NCI-H1436 (cell line): ENCODE measurements around the gene NAA15.
A peak's percentile ranks its signal among the peaks of the same experiment; 100 is the strongest.
"Not testable (repeated sequence)": the region's sequence is repeated elsewhere in the genome, so short reads cannot be mapped to it uniquely, and the experiment has no call there.

Source experiments
- DNase-seq: peaks from one replicate; lab custom pipeline; 2025; lab: John Stamatoyannopoulos, UW

NAA15 gene

DNA sequence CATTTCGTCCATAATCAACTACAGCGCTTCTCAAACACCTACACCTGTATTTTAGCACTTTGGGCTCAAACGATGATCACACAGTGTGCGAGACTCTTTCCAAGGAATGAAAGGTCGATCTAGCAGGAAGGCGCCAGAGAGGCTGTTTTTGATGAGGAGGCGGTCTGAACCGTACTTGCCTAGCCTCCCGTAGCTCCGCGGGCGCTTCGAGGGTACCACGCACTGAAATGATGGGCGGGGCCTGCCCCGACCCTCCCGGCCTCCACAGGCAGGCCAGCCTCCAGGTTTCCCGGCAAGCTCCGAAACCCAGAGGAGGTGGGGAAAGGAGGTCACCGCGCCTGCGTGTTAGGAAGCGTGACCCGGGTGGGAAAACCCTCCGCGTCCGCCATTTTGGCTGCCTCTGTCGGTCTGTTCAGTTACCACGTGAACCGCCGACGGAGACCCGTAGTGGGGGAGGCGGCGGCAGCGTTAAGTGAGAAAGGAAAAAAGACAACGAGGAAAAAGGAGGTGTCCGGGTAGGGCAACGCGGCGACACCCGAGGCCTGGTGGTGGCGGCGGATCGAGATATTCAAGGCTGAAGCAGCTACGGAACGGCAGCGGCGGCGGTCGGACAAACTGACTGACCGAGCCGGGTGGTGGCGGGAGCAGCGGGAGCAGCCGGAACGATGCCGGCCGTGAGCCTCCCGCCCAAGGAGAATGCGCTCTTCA is at the start of gene NAA15:
TSS of gene NAA15 (plus strand) at position 393 of the 708 bp plus-strand sequence. CDS start at position 666, 273 bp downstream.
- peak; percentile 97 for DNase-seq

DNA sequence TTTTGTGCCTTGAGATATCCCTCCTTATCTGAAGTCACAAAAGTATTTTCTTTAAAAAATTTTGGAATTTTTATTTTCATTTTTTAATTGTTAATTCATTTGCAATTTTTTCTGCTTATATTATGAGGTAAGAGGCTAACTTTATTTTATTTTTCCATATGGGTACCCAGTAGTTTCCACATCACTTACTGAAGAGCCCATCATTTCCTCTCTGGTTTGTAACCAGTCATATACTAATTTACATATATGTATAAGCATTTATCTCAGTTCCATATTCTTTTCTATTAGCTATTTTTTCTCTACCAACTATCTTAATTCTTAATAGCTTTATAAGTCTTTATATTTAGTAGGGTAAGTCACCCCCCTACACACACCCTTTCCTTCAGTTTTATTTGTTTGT is 48.3 kb upstream of the NAA15 start:
- no peak for DNase-seq

DNA sequence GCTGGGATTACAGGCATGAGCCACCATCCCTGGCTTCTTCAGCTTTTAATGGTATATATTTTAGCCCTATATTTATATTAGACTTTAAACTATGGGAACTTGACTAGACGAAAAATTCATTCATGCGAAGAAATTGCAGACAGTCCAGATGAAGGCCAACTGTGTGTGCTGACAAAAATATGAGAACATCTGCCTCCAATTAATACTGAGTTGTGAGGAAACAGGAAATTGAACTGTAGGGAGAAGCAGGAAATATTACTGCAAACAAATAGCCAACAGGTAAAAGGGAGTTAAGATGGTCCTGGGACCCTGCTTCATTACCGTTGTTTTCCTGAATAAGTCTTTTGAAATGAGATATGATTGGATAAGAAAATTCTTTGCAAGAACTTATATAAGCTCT is 47.6 kb upstream of the NAA15 start:
- DNase-seq: no peak

DNA sequence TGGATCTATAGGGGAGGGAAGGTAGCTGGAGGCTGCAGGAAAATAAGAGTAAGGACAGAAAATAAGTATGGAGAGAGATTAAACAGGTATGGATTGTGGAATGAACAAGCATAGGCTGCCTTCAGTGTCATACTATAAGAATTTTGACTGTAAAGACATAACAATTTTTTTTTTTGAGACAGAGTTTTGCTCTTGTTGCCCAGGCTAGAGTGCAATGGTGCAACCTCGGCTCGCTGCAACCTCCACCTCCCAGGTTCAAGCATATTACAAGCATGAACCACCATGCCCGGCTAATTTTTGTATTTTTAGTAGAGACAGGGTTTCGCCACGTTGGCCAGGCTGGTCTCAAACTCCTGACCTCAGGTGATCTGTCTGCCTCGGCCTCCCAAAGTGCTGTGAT is 45.7 kb upstream of the NAA15 start:
- not testable (repeated sequence) for DNase-seq

DNA sequence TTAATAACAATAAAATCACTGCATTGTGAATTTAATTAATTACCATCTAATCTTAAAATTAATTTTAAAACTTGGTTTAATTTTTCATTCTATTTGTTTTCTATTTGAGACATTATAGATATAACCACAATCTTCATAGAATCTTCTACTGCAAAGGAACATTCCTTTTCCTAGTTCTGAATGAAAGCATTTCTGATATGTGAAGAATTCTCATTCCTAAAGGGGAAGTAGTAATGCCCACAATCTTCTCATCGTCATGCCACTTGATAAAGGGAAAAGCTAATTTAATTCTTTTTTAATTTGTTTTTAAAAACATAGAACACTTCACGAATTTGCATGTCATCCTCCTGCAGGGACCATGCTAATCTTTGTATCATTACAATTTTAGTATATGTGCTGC is 45.0 kb upstream of the NAA15 start:
- no peak for DNase-seq

DNA sequence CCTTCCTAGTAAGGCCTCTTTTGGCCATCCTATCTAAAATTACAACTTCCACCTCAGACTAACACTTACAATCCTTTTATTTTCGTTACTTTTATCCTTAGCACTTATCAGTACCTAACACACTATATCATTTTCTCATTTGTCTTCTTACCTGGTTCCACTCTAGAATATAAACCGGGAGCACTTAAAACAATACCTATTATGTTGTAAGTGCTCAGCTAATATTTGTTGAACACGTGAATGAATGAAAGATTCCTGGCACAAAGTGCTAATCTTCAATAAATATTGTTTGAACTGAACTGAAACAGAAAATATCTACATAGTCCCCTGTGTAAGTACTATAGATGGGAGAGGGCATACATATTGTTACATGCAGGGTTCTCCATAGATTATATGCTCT is 35.7 kb upstream of the NAA15 start:
- DNase-seq: no peak

DNA sequence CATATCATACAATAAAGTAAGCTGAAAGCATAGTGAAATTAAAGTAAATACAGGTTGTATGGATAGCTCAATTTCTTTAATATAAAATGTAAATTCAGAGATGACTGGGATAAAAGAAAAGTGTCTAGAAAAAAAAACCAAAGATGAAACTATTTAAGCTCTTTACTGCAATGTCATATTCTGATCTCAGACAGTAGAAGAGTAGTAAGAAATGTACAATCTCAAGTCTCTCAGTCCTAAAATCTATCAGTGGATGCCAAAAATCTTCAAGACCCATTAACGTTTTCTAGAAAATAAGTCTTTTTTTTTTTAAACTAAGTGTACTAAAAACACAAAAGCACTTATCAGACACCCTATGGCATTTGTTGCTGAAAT is 35.1 kb upstream of the NAA15 start:
- DNase-seq: no peak

DNA sequence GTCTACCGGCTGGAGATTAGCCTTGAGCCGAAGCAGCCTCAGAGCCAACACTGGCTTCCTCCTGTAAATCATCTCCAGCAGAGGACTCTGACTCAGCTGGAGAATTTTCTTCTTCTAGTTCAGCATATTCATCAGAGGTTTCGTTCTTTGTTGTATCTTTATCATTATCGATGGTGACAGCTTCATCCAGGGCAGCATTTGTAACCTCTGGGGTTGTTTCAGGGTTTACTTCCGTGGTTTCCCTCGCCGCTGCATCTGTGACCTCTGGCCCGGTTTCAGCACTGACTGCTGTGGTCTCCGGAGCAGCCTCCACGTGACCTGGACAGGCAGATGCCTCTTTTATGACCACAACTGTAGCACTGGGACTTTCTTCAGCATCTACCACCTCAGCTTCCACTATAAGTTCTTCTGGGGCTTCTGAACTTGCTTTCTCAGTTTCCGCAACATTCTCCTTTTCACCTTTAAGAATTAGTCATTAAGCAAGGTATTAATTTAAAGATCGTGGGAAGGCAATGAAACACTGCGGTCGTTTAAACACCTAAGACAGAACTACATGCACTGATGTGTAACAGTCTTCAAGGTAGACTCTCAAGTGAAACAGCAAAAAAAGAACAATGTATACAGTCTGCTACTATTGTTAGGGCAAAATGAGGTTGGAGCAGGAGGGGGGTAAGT is 34.6 kb upstream of the NAA15 start:
- DNase-seq: no peak

DNA sequence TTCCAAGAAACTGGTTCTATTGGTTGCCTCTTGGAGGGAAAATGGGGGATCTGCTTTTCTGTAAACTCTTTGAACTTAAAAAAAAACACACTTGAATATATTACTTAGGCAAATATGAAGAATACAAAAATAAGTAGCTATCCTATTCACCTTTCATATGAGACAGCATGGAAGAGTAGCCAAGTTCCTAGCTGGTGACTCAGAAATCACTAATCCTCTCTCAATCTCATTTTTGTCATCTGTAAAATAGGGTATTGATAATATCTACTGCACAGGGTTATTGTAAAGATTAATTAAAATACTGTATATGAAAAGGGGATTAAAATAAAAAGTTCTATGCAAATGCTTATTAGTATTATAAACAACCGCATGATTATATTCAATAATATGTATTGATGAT is 34.0 kb upstream of the NAA15 start:
- no peak for DNase-seq

DNA sequence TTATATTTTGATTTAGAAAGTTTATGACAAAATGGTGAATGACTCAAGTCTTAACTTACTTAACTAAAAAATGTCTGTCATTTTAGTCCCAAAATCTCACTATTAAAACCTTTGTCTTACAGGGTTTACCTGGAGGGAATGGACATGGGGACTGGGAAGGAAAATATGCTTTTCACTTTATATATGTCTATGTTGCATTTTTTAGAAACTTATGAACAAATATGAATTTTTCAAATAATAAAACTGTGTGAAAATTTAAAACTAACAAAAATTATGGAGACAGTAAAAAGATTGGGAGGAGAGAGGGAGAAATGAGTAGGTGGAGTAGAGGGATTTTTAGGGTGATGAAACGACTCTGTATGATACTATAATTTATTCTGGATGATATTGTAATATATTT is 27.5 kb upstream of the NAA15 start:
- no peak for DNase-seq

DNA sequence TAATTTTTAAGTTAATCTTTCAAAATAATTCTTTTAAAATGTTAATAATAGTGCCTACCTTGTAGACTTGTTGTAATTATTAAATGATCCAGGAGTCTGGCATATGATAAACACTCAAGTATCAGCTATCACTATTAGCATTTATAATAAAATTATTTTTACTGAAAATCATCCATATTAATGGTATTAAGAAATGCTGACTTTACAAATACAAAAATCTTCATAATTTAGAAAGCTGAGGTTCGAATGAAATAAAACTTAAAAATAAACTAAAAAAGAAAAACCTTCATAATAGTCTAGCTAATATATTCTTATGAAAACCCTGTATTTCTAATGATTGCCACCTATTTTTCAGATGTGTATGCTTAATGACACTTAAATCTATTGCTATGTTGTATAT is 26.5 kb upstream of the NAA15 start:
- DNase-seq: no peak

DNA sequence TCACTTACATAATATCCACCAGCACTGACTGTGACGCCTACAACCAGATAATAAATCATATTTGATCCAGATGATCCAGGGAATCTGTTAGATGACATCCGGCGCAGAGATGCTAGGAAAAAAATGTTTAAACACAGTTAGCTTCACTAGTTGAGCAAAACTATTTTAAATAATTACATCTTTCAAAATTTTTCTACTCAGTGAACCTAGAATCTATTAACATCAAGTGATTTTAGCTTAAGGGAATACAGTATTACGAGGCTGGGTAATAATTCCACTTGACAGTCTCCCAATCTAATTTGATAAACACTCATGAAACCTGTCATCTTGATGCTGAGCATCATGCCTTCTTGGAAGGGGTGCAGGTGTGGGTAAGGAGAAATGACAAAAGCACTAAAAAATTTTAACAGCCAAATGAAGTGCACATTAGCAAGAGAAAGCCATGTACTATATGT is 26.0 kb upstream of the NAA15 start:
- no peak for DNase-seq

DNA sequence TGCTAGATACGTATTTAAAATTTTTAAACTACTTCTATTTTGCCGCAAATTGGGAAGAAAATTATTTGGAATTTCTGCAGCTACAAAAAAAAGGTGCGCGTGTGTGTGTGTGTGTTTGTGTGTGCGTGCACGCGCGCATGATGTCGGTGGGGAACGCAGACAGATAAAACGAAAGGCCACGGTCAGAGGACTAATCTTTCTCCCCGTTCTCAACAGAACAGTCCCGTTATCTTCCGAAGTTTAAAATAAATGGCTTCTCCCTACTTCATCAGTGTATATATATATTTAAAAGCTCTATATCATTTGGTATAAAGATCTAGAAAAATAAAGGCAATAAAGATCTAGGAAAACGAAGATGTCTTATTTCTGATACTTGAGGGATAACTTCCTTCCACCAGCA is 22.8 kb upstream of the NAA15 start:
- DNase-seq: no peak

DNA sequence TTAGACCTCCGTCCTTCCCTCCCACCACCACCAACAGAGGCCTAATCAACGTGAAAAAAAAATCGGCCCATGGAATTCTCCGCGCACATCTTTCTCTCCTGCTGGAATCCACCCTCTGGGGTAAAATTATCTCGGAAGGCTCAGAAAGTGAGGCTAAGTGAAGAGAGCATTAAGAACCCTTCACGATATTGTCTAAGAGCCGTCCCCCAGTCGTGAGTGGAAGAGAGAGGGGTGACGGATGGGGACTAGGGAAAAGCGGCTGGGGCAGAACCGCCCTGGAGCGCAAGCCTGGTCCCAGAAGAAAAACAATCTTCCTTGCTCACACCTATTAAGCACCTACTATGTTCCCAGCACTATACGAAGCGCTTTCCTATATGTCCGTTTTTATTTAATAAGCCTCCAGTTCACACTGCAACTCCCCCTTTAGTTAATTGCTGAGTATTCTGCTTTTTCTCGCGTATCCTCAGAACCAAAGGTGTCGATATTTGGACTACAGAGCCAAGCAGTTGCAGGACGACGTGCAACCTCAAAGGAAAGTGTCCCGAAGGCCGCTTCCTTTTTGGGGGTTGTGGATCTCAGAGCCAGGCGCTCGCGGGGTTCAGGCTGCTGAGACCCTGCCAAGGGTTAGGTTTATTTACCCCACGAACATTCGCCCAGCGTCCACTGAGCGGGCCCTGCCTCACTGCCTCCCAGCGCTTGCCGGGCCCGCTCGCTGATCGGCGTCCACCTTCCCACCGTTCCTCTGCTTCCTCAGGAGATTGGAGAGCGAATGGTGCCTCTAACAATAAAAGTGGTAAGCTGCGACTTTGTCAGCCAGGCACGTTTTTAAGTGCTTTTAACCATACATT is 22.2 kb upstream of the NAA15 start:
- no peak for DNase-seq

DNA sequence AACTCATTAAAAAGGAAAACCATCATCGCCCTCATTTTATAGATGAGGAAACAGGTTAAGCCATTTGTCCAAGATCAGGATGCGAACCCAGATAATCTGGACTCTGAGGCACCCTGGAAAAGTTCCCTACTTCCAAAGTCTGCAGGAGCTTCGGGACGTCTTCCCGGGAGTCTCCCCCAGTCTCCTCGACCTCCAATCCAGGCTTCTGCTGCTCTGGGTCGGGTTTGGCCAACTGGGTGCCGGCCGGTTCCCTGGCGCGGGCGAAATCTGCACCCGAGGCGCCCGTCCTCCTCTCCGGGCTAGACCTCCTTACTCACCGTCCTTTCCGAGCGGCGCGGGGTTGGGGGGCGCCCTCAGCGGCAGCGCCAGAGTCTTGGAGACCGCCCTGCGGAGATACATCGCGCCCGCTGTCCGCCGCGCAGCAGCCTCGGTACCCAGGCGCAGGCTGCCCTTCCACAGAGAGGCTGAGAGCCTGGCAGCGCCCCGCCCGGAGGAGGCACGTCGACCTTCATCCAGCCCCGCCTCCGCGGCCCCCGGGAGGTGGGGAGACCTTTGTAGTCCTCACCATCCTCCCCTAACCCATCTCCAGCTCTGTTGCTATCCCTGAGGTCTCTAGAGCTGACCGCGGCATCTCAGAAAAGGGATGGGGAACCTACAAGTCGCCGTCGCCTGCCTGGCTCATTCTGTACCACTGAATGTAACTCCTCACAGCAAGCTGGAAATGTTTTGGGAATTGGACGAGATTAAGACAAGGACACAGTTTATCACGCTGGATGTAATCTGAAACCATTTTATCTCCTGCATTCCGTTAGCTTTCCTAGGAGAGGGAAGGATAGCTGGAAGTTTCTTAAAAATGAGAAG is 21.3 kb upstream of the NAA15 start, which contains the start of gene MGARP:
TSS of gene MGARP (minus strand) at position 466 of the 861 bp plus-strand sequence. CDS start at position 399, 67 bp downstream.
- no peak for DNase-seq

DNA sequence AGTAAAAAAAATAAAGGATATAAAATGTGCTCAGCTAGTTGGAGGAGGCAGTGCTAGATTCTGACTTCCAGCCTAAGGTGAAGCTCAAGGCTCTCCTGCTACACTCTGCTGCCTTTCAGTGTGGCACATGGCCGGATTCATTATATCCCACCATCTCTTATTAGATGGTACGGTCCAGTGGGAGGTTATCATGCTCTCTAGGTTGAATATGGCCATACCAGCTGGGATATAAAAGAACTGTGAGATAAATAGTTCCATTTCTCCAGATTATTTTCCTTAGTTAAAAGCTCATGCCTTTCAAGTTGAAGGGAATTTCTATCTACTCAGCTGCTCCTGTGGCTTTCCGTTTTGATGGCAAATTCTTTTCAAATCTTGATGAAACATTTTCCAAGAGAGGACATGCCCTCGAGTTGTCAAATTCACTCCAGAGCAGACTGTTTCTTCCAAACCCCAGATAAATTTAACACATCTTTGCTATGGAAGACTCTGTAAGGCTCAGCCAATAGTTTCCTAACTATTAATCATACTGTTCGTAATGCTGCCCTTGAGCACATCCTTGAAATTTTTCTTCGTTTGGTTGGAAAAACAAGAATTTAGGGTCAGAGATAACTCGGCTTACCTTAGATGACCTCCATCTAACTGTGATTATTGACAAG is 19.1 kb upstream of the NAA15 start:
- DNase-seq: no peak

DNA sequence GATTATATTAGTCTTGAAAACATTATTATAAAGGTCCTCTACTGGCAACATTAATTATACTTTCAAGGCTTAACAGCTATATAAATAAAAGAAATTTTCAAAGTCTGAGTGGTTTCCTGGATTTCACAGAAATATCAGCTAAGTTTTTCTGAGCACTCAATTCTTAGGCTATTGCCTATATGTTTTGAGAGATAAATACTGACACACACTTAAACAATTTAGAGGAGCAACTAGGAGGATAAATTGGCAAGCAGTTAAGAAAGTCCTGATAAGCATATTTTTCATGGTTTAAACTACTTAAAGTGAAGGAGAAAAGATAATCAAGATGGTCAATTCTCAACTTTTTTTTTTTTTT is 18.6 kb upstream of the NAA15 start:
- DNase-seq: no peak

DNA sequence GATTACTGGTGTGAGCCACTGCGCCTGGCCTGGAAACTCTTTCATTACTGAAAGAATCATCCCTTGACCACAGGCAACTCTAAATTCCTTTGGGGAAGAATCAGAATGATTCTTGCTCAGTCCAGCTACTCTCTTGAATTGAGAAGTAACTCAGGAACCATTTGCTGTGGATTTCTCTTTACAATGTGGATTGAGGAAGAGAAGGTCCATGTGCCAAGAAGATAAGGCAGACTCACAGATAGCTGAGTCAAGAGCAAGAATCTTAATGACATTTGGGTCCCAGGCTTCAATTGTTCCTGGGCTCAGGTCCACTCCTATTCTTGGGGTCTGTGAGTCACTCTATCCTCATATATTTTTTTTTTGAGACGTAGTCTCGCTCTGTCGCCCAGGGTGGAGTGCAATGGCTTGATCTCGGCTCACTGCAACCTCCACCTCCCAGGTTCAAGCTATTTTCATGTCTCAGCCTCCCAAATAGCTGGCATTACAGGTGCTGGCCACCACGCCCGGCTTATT is 15.1 kb upstream of the NAA15 start:
- no peak for DNase-seq

DNA sequence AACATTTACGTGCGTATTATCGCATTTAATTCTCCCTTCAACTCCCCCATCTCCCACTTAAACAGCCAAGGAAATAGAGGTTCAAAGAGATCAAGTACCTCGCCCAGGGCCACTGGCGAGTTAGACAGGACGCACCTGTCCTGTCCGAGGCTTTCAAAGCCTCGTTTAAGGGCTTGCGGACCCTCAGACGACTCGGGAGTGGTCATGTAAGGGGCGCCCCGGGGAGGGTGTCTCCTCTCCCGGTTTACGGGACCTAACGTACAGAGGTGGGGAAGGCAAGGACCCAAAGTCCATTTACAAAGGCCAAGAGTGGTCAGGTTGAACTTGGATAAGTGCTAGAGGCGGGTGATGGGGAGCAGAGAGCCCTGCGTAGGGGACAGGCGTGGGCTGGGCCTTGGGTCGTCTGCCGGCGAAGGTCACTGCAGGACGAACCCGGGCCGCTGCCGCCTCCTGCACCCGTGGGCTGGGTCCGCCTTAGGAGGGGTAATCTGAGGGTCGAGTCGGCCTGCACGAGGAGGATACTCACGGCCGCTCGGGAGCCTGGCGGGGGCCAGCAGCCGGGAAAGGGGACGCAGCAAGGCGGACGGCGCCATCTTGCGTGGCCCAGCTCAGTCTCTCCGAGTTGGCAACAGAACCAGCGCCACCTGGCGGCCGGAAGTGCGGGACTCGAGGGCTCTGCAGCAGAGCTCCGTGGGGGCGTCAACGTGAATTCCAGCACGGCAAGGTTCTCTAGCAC is 5.9 kb upstream of the NAA15 start:
- DNase-seq: peak; percentile 90

DNA sequence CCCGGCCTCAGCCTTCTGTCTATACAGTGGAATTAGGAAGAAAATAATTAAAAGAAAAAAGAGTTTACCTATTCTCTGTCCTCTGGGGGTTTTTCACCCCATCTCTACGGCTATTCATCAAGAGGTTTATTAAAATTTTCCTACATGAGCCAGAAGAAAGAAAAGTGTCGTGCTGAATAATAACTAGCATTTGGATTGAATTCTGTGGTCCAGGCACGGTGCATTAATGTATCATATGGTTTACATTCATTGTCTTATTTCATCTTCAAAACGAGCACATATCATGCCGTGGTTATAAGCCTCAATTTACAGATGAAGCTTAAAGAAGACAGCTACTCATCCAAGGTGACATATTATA is 5.4 kb upstream of the NAA15 start:
- DNase-seq: no peak

DNA sequence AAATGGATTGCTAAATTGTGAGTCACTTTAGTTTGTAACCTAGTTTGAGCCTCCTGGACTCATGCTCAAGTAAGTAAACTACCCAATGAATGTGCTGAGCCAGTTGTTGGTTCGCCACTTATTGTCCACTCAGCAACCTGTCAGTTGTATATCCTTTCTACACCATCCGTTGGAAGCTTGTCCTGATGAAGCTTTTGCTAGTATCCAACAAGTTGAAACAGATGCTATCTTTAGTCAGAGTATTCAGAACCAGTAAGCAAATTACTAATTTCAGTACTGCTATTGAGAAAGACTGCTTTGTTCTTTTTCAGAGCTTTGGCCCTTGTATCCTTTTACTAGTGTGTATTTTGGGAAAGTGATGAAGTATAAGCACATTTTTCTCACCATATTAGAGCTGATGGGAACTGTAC is 4.3 kb upstream of the NAA15 start:
- no peak for DNase-seq
